Omental fat pad (tissue), 4 donors: ENCODE measurements around the gene ROBO1. TPM values are rescaled to one million over a fixed set of nuclear protein-coding genes. Genes with fewer than 3 reads are reported as not detected.

Experiments used
- ATAC-seq: fragments of 150-250 bp; one replicate; pipeline ENCODE4 v1.9.1; 2016; ENCODE audit warnings: mild to moderate bottlenecking, moderate library complexity; ENCODE audit not compliant: low FRiP score
- DNase-seq: peaks from one replicate; pipeline ENCODE4 v3.0.0-alpha.2; 2019; ENCODE audit warnings: low spot score
- total RNA-seq, 4 donors: library from RNA; depleted of rRNA; stranded (reverse); fragments of >200 nt; gene quantifications; one replicate each; pipeline ENCODE4 v1.1.0, GENCODE V29; 2016
- TF ChIP-seq, protein P1 (sequence below), 3 donors: fragments of 450-650 bp; IDR thresholded peaks; one replicate each; pipeline ENCODE4 v1.5.1; 2016 to 2017; ENCODE audit warnings: antibody characterized with exemption in 3 of 3, mild to moderate bottlenecking in 3 of 3, moderate library complexity in 2 of 3

The ROBO1 gene
- total RNA-seq, 4 donors from 2014 or later: 13.7 to 34.2 (median 21.0) TPM

DNA sequence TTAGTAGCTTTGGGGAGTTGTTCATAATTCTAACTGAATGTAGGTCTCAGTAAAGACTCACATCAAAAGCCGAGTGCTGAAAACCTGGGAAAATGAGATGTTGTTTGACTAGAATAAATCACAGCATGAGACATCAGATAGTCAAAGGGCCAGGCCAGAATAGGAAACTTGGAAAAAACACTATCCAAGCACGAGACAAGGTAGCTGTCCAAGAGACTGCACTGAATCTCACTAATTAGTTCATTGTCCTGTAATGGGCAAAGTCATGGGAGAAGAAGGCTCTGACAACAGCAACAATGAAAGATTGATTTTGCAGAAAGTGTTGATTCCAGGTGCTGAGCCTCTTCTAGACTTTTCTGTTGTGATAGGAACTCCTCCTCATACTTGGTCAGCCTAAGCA lies 314.2 kb downstream of the ROBO1 start:
- ATAC-seq (no peak), DNase-seq (no peak)
- TF ChIP-seq, protein P1, sequence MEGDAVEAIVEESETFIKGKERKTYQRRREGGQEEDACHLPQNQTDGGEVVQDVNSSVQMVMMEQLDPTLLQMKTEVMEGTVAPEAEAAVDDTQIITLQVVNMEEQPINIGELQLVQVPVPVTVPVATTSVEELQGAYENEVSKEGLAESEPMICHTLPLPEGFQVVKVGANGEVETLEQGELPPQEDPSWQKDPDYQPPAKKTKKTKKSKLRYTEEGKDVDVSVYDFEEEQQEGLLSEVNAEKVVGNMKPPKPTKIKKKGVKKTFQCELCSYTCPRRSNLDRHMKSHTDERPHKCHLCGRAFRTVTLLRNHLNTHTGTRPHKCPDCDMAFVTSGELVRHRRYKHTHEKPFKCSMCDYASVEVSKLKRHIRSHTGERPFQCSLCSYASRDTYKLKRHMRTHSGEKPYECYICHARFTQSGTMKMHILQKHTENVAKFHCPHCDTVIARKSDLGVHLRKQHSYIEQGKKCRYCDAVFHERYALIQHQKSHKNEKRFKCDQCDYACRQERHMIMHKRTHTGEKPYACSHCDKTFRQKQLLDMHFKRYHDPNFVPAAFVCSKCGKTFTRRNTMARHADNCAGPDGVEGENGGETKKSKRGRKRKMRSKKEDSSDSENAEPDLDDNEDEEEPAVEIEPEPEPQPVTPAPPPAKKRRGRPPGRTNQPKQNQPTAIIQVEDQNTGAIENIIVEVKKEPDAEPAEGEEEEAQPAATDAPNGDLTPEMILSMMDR (IDR thresholded peaks at IDR 0.05): no peak

DNA sequence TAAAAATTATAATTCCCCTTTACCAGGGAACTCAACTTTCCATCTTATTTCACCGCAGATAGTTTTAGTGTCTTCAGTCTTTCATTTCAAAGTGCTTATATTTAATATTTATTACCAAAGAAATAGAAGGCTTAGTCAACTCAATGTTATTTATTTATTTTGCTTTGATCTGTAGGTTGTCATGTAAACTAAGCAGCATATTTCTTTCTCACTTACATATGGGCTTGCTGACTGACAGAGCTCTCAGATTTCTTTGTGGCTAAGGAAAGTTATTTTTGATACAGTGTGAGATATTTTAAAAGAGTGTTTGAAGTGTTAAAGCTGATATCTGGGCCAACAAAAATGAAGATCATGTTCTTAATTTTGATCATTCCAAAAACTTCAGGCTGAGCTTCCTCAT lies 331.4 kb downstream of the ROBO1 start:
- TF ChIP-seq, protein P1 (IDR thresholded peaks at IDR 0.05): no peak
- DNase-seq (no peak), ATAC-seq (no peak)

DNA sequence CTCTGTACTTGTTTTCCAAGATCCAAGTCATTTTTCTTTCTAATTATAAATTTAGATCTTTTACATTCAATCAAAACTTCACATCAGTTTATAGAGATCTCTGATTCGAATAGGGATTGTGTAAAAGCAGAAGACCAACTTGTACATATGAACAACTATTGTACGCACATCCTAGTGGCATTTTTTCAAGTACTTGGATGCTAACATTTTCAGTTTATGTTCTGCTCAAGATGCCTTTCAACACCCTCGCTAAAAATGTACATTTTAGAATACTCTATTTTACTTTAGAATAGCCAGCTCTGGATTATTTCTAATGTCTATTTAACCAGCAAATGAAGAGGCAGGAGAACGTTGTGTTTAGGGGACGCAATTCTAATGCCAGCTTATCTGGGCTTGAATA lies 340.7 kb downstream of the ROBO1 start:
- ATAC-seq (no peak), DNase-seq (no peak)
- TF ChIP-seq, protein P1 (IDR thresholded peaks at IDR 0.05): no peak

DNA sequence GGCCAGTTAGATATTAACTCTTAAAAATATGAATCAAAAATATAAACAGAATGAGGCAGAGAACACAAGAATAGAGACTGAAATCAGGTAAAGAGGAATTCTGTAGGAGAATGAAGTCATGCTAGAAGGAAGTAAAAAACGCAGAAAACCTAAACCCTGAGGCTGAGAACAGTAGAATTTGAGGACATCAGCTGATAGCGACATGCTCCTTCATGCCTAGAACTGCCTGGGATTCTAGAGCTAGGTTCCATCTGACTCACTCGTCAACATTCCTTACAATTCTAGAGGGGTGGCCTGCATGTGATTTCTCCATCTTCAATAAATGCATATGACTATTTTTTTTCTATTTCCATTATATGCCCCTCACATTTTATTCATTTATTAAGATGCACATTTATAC lies 343.0 kb downstream of the ROBO1 start:
- TF ChIP-seq, protein P1 (IDR thresholded peaks at IDR 0.05): no peak
- DNase-seq (no peak), ATAC-seq (no peak)

DNA sequence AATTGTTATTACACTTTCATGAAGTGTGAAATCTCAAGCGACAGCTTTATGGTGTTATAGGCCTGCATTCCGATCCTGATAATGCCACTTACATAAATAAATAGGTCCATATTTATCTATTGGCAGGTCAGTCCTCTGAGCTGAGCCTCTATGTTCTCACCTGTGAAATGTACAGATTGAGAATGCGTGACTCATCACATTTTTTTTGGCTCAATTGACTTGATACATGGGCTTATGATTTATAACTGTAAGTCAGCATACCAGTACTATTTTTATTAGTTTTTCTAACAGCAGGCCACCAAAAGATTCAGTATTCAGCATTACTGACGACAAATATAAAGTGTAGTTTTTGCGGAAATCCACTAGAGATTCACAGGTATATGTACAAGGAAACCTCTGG lies 344.4 kb downstream of the ROBO1 start:
- DNase-seq: no peak
- TF ChIP-seq, protein P1 (IDR thresholded peaks at IDR 0.05): no peak
- no peak for ATAC-seq

DNA sequence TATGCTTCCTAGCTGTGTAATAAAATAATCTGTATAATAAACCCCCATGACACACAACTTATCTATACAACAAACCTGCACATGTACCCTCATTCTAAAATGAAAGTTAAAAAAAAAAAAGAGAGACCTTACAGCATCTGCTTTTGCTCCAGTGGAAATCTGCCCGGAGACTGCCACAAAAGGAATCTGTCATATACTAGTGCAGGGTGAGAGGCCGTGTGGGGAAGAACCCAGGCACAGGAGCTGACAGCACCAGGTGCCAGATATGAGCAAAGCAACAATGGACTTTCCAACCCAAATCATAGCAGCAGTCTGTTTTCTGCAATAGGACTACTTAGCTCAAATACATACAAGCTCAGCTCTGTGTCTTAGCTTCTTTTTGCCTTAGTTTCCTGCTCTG lies 346.5 kb downstream of the ROBO1 start:
- ATAC-seq (no peak), DNase-seq (no peak)
- TF ChIP-seq, protein P1 (IDR thresholded peaks at IDR 0.05): no peak

DNA sequence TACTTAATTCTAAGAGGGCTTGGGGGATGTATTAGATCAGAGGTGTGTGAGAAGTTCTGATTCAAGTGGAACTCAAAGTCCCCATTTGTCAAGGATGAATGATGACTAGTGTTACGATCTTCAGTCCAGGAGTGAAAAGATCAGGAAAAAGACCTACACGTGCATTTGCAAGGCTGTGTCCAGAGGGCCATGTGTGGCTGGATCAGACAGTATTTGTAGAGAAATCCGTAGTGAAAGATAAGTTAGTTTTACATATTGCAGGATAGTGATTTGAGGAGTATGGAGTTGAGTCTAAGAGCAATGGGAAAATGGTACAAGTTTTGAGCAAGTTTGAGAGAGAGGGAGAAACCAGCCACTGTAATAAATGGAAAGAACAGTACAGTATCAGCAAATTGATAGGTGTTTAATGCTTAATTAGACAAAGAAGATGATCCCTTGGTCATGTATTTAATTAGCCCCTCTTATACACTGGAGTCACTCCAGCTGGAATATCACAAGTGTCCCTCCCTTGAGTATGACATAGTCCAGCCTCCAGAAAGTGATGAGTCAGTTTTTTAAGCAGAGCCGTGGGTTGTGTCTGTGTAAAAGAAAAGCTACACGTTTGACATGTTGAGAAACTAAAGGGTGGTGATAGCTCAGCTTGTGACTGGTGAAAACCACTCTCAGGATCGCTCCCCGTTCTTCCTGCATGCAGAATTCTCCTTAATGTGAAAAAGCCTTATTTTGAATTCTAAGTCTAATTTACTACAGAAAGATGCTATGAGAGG lies 348.8 kb downstream of the ROBO1 start:
- TF ChIP-seq, protein P1 (IDR thresholded peaks at IDR 0.05): no peak

More for the DNA sequence above, 348.8 kb downstream of the ROBO1 start:
- ATAC-seq (no peak), DNase-seq (no peak)
